Glutamatergic neuron (in vitro differentiated cells): ENCODE data around the gene NMD3. TPM values are rescaled to one million over a fixed set of nuclear protein-coding genes. Genes with fewer than 3 reads are reported as not detected.

Experiments
- DNase-seq: peaks from one replicate; pipeline ENCODE4 v3.0.0; 2022
- H3K27ac Mint-ChIP-seq: one replicate; pipeline ENCODE4 v1.8.0; 2020; ENCODE audit warnings: mild to moderate bottlenecking, mixed read lengths, inconsistent platforms; ENCODE audit not compliant: unreplicated experiment
- H3K27me3 Mint-ChIP-seq: one replicate; pipeline ENCODE4 v1.8.0; 2020; ENCODE audit warnings: mild to moderate bottlenecking, moderate library complexity, mixed read lengths, inconsistent platforms; ENCODE audit not compliant: unreplicated experiment
- H3K36me3 Mint-ChIP-seq: one replicate; pipeline ENCODE4 v1.8.0; 2020; ENCODE audit warnings: mild to moderate bottlenecking, mixed read lengths, inconsistent platforms; ENCODE audit not compliant: unreplicated experiment
- H3K4me1 Mint-ChIP-seq: one replicate; pipeline ENCODE4 v1.8.0; 2020; ENCODE audit warnings: mild to moderate bottlenecking, low read depth, mixed read lengths, inconsistent platforms; ENCODE audit not compliant: unreplicated experiment
- H3K4me3 Mint-ChIP-seq: one replicate; pipeline ENCODE4 v1.8.0; 2020; ENCODE audit warnings: mild to moderate bottlenecking, mixed read lengths, inconsistent platforms; ENCODE audit not compliant: unreplicated experiment
- H3K9me3 Mint-ChIP-seq: one replicate; pipeline ENCODE4 v1.8.0; 2020; ENCODE audit warnings: mild to moderate bottlenecking, moderate library complexity, mixed read lengths, inconsistent platforms; ENCODE audit not compliant: unreplicated experiment
- total RNA-seq: library from RNA; stranded (reverse); fragmentation: NEBNext Ultra II Directional; extraction: Animal tissue kit (Norgen Biotek cat#: 25700); gene quantifications from one replicate; pipeline ENCODE4 v1.2.1, GENCODE V29; 2021; ENCODE audit not compliant: unreplicated experiment
- TF ChIP-seq, protein P1 (sequence below): fragments of 200-600 bp; sonication (generic); IDR thresholded peaks from one replicate; pipeline ENCODE4 v1.5.0; 2021; ENCODE audit not compliant: partially characterized antibody, unreplicated experiment

The NMD3 gene
- total RNA-seq, 1 donor from 2014 or later = 49.3 TPM

DNA sequence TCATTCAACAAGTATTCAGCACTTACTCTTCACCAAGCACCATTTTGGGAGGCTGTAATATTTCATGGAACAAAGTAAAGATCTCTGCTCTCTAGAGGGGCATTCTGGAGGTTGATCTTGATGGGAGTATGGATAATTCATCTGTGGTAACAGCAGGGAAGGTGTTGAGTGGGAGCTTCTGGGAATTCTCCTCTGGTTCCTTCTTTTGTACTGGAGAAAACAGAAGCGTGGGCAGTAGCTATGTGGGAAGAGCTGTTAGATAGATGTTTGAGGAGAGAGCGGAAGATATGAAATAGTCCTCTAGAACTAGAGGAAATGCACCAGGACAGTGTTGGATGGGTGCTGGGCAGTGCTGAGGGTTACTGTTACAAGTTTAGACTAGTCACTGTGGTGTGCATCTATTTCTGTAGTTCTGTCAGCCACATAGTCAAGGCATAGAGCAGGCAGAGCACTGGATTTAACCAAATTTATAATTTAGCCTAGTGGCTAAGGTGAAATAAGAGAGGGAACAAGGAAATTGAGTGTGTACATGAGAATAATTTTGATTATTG, 9.6 kb downstream of the NMD3 start:
- no peak overlapping the region for H3K27ac Mint-ChIP-seq
- no peak for DNase-seq
- TF ChIP-seq, protein P1, sequence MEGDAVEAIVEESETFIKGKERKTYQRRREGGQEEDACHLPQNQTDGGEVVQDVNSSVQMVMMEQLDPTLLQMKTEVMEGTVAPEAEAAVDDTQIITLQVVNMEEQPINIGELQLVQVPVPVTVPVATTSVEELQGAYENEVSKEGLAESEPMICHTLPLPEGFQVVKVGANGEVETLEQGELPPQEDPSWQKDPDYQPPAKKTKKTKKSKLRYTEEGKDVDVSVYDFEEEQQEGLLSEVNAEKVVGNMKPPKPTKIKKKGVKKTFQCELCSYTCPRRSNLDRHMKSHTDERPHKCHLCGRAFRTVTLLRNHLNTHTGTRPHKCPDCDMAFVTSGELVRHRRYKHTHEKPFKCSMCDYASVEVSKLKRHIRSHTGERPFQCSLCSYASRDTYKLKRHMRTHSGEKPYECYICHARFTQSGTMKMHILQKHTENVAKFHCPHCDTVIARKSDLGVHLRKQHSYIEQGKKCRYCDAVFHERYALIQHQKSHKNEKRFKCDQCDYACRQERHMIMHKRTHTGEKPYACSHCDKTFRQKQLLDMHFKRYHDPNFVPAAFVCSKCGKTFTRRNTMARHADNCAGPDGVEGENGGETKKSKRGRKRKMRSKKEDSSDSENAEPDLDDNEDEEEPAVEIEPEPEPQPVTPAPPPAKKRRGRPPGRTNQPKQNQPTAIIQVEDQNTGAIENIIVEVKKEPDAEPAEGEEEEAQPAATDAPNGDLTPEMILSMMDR = no peak
- H3K27me3 Mint-ChIP-seq = no peaks in the 10 kb centered on the region
- no peaks in the 10 kb centered on the region for H3K36me3 Mint-ChIP-seq
- no peak overlapping the region for H3K4me3 Mint-ChIP-seq
- H3K4me1 Mint-ChIP-seq = no peaks in the 10 kb centered on the region
- H3K9me3 Mint-ChIP-seq = no peaks in the 10 kb centered on the region

DNA sequence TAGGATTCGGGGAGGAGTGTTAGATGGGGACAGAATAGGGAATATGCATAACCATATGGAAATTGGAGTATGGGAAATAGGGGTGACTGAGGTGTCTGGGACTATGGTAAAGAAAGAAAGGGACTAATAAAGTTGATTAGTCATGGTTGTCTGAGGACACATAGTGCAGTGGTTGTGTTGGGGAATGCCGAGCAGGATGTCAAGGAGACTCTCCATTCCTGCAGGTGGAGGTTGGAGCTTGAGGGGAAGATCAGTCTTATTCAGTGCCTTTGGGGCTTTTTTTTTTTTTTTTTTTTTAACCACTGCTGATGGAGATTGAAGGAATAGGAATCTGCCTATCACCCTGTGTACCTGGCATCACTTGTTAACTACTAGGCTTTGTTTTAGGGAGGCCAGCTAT, 10.8 kb downstream of the NMD3 start:
- no peaks in the 10 kb centered on the region for H3K27me3 Mint-ChIP-seq
- TF ChIP-seq, protein P1 = no peak
- no peak overlapping the region for H3K27ac Mint-ChIP-seq
- DNase-seq = no peak
- no peaks in the 10 kb centered on the region for H3K9me3 Mint-ChIP-seq
- no peaks in the 10 kb centered on the region for H3K4me1 Mint-ChIP-seq
- H3K4me3 Mint-ChIP-seq = no peak overlapping the region
- H3K36me3 Mint-ChIP-seq = no peaks in the 10 kb centered on the region

DNA sequence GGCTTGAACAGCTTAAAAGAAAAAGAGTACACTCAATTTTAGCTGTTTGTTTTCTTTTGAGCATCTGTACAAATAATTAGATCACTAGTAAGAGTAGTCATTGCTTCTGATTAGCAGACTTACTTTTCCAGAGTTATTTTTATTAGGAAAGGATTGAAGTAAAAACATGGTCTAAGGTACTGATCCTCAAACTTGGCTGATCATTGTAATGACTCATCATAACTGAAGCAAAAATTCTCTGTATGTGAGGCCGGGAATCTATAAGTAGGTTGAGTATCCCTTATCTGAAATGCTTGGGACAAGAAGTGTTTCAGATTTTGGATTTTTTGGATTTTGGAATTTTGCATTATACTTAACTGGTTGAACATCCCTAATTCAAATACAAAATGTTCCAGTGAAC, 12.4 kb downstream of the NMD3 start:
- TF ChIP-seq, protein P1 = no peak
- Mint-ChIP-seq H3K4me1 (no peaks in the 10 kb centered on the region), H3K9me3 (no peaks in the 10 kb centered on the region), H3K36me3 (no peaks in the 10 kb centered on the region), H3K4me3 (no peak overlapping the region), H3K27ac (no peak overlapping the region), H3K27me3 (no peaks in the 10 kb centered on the region)
- no peak for DNase-seq

DNA sequence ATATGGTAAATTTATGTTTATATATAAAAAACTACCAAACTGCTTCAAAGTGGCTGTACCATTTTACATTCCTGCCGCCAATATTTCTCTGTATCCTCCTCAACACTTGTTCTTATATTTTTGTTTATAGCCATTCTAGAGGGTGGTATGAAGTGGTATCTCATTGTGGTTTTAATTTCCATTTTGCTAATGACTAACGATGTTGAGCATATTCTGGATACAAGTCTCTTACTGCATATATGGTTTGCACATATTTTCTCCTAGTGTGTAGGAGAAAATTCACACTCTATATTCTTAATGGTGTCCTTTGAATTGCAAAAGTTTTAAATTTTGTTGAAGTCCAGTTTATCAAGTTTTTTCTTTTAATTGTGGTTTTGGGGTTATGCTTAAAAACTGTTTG, 15.1 kb downstream of the NMD3 start:
- H3K27me3 Mint-ChIP-seq = no peaks in the 10 kb centered on the region
- TF ChIP-seq, protein P1 = no peak
- H3K9me3 Mint-ChIP-seq = no peaks in the 10 kb centered on the region
- H3K4me1 Mint-ChIP-seq = no peaks in the 10 kb centered on the region
- H3K36me3 Mint-ChIP-seq = no peaks in the 10 kb centered on the region
- H3K27ac Mint-ChIP-seq = no peak overlapping the region
- H3K4me3 Mint-ChIP-seq = no peak overlapping the region
- no peak for DNase-seq

DNA sequence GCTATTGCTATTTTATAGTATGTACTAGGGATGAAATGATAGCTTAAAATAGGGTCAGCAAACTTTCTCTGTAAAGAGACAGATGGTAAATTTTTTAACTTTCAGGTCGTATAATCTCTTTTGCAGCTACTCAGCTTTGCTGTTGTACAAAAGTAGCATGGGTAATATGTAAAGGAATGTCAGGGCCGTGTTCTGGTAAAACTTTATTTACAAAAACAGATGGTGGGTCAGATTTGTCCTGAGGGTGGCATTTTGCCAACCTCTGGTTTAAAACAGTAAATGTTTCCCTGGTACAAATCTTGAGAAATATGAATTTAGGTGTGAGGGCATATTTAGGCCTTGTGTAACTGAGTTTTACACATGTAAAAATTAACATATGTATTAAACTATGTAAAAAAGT, 18.6 kb downstream of the NMD3 start:
- H3K4me3 Mint-ChIP-seq = no peak overlapping the region
- no peak for DNase-seq
- no peak overlapping the region for H3K27ac Mint-ChIP-seq
- no peaks in the 10 kb centered on the region for H3K36me3 Mint-ChIP-seq
- TF ChIP-seq, protein P1 = no peak
- H3K4me1 Mint-ChIP-seq = no peaks in the 10 kb centered on the region
- H3K9me3 Mint-ChIP-seq = no peaks in the 10 kb centered on the region
- no peaks in the 10 kb centered on the region for H3K27me3 Mint-ChIP-seq
